HCT116 (cell line): ENCODE data around the gene SLC25A4.
"Not testable (repeated sequence)": the region's sequence is repeated elsewhere in the genome, so short reads cannot be mapped to it uniquely, and the experiment has no call there.

Experiments
- CBX3 ChIP-seq: IDR thresholded peaks from 2 replicates; pipeline ENCODE4 v1.6.1; 2012; ENCODE audit warnings: low read depth
- EZH2phosphoT487 ChIP-seq: fragments of 200-600 bp; IDR thresholded peaks from 2 replicates; pipeline ENCODE4 v1.6.1; 2018; ENCODE audit warnings: antibody characterized with exemption, borderline replicate concordance
- POLR2A ChIP-seq: IDR thresholded peaks from 2 replicates; pipeline ENCODE4 v1.7.0; 2011; ENCODE audit warnings: borderline replicate concordance; ENCODE audit not compliant: insufficient read depth, insufficient read length; ENCODE audit errors: extremely low read depth
- RAD21 ChIP-seq: IDR thresholded peaks from 2 replicates; pipeline ENCODE4 v1.6.1; 2012; ENCODE audit warnings: low read depth, mild to moderate bottlenecking
- TCF7L2 ChIP-seq: IDR thresholded peaks from 2 replicates; pipeline ENCODE4 v1.7.0; 2011; ENCODE audit warnings: borderline replicate concordance, inconsistent platforms; ENCODE audit not compliant: insufficient read depth, insufficient read length; ENCODE audit errors: extremely low read depth
- ZFX ChIP-seq: fragments of 450-650 bp; IDR thresholded peaks from 2 replicates; pipeline ENCODE4 v1.6.1; 2017
- TF ChIP-seq, protein P1 (sequence below), 3 experiments: fragments of 200-600 bp in 1 of 3; sonication (generic) in 1 of 3; IDR thresholded peaks in 2 of 3; conservative IDR thresholded peaks in 1 of 3; 2 replicates each; pipeline ENCODE4 v1.5.1; 2012 to 2017; ENCODE audit warnings: low read depth in 2 of 3, low read length in 2 of 3, antibody characterized with exemption in 1 of 3, borderline replicate concordance in 1 of 3, control low read depth in 1 of 3, mild to moderate bottlenecking in 1 of 3, mixed read lengths in 1 of 3, mixed run types in 1 of 3, moderate library complexity in 1 of 3; ENCODE audit not compliant: insufficient read depth in 1 of 3
- TF ChIP-seq, protein P2 (sequence below): IDR thresholded peaks from 2 replicates; pipeline ENCODE4 v1.6.1; 2012; ENCODE audit warnings: low read depth

DNA sequence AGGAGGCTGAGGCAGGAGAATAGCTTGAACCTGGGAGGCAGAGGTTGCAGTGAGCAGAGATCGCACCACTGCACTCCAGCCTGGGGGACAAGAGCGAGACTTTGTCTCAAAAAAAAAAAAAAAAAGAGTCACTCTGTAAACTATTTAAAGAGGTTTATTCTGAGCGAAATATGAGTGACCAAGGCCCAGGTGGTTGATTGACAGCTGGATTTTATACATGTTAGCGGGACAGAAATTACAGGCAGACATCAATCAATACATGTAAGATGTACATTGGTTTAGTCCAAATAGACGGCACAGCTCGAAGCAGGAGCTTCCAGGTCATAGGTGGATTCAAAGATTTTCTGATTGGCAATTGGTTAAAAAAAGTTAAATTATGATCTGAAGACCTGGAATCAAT is 35.5 kb upstream of the SLC25A4 start:
- not testable (repeated sequence) for TF ChIP-seq EZH2phosphoT487, POLR2A, CBX3, RAD21, ZFX, TCF7L2
- TF ChIP-seq, protein P1, sequence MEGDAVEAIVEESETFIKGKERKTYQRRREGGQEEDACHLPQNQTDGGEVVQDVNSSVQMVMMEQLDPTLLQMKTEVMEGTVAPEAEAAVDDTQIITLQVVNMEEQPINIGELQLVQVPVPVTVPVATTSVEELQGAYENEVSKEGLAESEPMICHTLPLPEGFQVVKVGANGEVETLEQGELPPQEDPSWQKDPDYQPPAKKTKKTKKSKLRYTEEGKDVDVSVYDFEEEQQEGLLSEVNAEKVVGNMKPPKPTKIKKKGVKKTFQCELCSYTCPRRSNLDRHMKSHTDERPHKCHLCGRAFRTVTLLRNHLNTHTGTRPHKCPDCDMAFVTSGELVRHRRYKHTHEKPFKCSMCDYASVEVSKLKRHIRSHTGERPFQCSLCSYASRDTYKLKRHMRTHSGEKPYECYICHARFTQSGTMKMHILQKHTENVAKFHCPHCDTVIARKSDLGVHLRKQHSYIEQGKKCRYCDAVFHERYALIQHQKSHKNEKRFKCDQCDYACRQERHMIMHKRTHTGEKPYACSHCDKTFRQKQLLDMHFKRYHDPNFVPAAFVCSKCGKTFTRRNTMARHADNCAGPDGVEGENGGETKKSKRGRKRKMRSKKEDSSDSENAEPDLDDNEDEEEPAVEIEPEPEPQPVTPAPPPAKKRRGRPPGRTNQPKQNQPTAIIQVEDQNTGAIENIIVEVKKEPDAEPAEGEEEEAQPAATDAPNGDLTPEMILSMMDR (IDR thresholded peaks at IDR 0.05 in 2 of 3, conservative IDR thresholded peaks at IDR 0.05 in 1 of 3; ENCODE audit: borderline replicate concordance in 1 of 3, insufficient read depth in 1 of 3, low read depth in 2 of 3, low read length in 2 of 3), result not testable (repeated sequence)
- TF ChIP-seq, protein P2, sequence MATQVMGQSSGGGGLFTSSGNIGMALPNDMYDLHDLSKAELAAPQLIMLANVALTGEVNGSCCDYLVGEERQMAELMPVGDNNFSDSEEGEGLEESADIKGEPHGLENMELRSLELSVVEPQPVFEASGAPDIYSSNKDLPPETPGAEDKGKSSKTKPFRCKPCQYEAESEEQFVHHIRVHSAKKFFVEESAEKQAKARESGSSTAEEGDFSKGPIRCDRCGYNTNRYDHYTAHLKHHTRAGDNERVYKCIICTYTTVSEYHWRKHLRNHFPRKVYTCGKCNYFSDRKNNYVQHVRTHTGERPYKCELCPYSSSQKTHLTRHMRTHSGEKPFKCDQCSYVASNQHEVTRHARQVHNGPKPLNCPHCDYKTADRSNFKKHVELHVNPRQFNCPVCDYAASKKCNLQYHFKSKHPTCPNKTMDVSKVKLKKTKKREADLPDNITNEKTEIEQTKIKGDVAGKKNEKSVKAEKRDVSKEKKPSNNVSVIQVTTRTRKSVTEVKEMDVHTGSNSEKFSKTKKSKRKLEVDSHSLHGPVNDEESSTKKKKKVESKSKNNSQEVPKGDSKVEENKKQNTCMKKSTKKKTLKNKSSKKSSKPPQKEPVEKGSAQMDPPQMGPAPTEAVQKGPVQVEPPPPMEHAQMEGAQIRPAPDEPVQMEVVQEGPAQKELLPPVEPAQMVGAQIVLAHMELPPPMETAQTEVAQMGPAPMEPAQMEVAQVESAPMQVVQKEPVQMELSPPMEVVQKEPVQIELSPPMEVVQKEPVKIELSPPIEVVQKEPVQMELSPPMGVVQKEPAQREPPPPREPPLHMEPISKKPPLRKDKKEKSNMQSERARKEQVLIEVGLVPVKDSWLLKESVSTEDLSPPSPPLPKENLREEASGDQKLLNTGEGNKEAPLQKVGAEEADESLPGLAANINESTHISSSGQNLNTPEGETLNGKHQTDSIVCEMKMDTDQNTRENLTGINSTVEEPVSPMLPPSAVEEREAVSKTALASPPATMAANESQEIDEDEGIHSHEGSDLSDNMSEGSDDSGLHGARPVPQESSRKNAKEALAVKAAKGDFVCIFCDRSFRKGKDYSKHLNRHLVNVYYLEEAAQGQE, result not testable (repeated sequence)
